HFFc6 (cell line): ENCODE data around the gene MRPL37. TPM values are rescaled to one million over a fixed set of nuclear protein-coding genes. Genes with fewer than 3 reads are reported as not detected.
A peak's percentile ranks its signal among the peaks of the same experiment; 100 is the strongest.

Source experiments
- DNase-seq: peaks from one replicate; pipeline ENCODE4 v3.0.0-alpha.2; 2018
- H3K27ac Mint-ChIP-seq: 2 replicates; pipeline ENCODE4 v1.8.0; 2020; ENCODE audit warnings: mild to moderate bottlenecking, mixed read lengths
- H3K27me3 Mint-ChIP-seq: 2 replicates; pipeline ENCODE4 v1.8.0; 2021; ENCODE audit warnings: mild to moderate bottlenecking, moderate library complexity, mixed read lengths; ENCODE audit not compliant: insufficient read depth
- H3K36me3 Mint-ChIP-seq: 2 replicates; pipeline ENCODE4 v1.8.0; 2021; ENCODE audit warnings: low read depth, mixed read lengths
- H3K4me1 Mint-ChIP-seq: 2 replicates; pipeline ENCODE4 v1.8.0; 2020; ENCODE audit warnings: low read depth, mixed read lengths
- H3K4me3 Mint-ChIP-seq: 2 replicates; pipeline ENCODE4 v1.8.0; 2020; ENCODE audit warnings: mild to moderate bottlenecking, moderate library complexity, mixed read lengths
- H3K9me3 Mint-ChIP-seq: 2 replicates; pipeline ENCODE4 v1.8.0; 2020; ENCODE audit warnings: mild to moderate bottlenecking, mixed read lengths
- total RNA-seq, 6 experiments: library from RNA; stranded (reverse); fragmentation: NEBNext Ultra II Directional; extraction: Animal tissue kit (Norgen Biotek cat#: 25700); gene quantifications; 2 replicates in 1 of 6; 3 replicates in 5 of 6; pipeline ENCODE4 v1.2.3, GENCODE V29; 2021
- TF ChIP-seq, protein P1 (sequence below): fragments of 200-600 bp; sonication (generic); IDR thresholded peaks from 2 replicates; pipeline ENCODE4 v1.5.0; 2021; ENCODE audit warnings: antibody characterized with exemption, mild to moderate bottlenecking

MRPL37 gene
- total RNA-seq, 6 experiments from 2014 or later = 119 to 135 (median 126) TPM

- H3K9me3 Mint-ChIP-seq = no peaks in the 10 kb centered on the region
- no peak for DNase-seq
- peak overlapping the region; percentile 90 for H3K27ac Mint-ChIP-seq
Measured at GRCh38 chr1:54221113-54221834, 21.3 kb downstream of the MRPL37 start.

GRCh38 chr1:54221867-54222484 is 22.0 kb downstream of the MRPL37 start:
- Mint-ChIP-seq H3K4me1 (peaks cover 35% of the 10 kb centered on the region), H3K4me3 (no peak overlapping the region), H3K9me3 (no peaks in the 10 kb centered on the region), H3K36me3 (peaks cover 15% of the 10 kb centered on the region; the same call in 1 of the 2 replicates), H3K27ac (peak overlapping the region; percentile 49), H3K27me3 (peaks cover 13% of the 10 kb centered on the region)
- TF ChIP-seq, protein P1, sequence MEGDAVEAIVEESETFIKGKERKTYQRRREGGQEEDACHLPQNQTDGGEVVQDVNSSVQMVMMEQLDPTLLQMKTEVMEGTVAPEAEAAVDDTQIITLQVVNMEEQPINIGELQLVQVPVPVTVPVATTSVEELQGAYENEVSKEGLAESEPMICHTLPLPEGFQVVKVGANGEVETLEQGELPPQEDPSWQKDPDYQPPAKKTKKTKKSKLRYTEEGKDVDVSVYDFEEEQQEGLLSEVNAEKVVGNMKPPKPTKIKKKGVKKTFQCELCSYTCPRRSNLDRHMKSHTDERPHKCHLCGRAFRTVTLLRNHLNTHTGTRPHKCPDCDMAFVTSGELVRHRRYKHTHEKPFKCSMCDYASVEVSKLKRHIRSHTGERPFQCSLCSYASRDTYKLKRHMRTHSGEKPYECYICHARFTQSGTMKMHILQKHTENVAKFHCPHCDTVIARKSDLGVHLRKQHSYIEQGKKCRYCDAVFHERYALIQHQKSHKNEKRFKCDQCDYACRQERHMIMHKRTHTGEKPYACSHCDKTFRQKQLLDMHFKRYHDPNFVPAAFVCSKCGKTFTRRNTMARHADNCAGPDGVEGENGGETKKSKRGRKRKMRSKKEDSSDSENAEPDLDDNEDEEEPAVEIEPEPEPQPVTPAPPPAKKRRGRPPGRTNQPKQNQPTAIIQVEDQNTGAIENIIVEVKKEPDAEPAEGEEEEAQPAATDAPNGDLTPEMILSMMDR = no peak
- DNase-seq = no peak

More at GRCh38 chr1:54221113-54221834, 21.3 kb downstream of the MRPL37 start:
- no peak overlapping the region for H3K4me3 Mint-ChIP-seq
- H3K4me1 Mint-ChIP-seq = peaks cover 35% of the 10 kb centered on the region
- TF ChIP-seq, protein P1 = no peak
- peaks cover 13% of the 10 kb centered on the region for H3K27me3 Mint-ChIP-seq
- H3K36me3 Mint-ChIP-seq = peaks cover 20% of the 10 kb centered on the region; the same call in 1 of the 2 replicates

DNA sequence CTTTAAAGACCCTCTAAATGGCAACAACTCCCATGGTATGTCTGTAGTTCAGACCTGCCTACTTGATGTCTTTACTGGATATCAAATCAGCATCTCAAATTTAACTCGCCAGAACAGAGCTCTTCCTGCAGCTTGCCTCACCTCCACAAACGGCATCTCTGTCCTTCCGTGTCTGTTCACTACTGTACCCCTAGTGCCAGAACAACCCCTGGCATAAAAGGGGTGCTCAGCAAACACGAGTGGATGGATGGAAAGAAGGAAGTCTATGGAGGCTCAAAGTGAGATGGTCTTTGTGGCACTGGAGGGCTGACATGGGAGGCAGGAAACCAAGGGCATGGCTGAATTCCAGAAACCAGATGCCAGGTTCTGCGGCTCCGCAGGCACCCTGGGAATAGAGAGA is 22.7 kb downstream of the MRPL37 start:
- no peaks in the 10 kb centered on the region for H3K9me3 Mint-ChIP-seq
- no peak overlapping the region for H3K4me3 Mint-ChIP-seq
- H3K27ac Mint-ChIP-seq = no peak overlapping the region
- H3K27me3 Mint-ChIP-seq = peaks cover 13% of the 10 kb centered on the region
- DNase-seq = no peak
- peaks cover 10% of the 10 kb centered on the region; the same call in 1 of the 2 replicates for H3K36me3 Mint-ChIP-seq
- H3K4me1 Mint-ChIP-seq = peaks cover 41% of the 10 kb centered on the region
- TF ChIP-seq, protein P1 = no peak

DNA sequence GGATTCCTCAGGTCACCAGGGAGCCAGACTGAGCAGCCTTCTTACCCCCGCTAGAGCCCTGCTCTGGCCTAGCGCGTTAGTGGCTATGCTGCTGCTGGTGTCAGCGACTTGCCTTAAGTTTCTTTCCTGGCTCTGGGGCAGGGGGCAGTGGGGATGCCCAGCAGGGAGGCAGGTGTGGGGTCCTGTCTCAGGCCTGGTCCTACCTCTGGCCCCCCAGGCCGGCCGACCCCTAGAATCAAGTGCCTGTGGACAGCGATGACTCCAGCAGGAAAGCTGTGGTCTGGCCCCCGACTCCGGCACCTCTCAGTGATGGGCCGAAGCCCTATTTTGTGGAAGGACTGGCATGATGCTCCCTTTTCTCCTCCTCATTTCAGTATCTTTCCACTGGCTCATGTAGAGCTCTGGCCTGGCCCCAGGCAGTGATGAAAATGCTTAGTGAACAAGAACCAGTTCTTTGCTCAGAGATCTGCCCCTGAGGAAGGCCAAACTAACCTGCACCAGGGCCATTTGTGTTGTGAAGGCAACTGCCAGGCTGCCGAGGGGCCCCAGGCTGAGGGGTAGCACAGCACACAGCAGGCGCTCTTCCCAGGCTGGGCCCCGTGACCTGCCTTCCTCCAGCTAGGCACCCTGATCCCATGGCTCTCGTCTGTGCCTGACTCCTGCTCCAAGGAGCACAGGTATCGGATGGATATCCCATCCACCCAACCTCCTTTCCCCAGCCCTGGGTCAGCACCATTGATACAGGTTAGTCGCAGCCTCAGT is 23.7 kb downstream of the MRPL37 start:
- H3K4me3 Mint-ChIP-seq = no peak overlapping the region
- no peak for DNase-seq
- no peak overlapping the region; the same call in 1 of the 2 replicates for H3K27ac Mint-ChIP-seq
- no peaks in the 10 kb centered on the region for H3K9me3 Mint-ChIP-seq
- peaks cover 13% of the 10 kb centered on the region for H3K27me3 Mint-ChIP-seq
- H3K36me3 Mint-ChIP-seq = peaks cover 6% of the 10 kb centered on the region; the same call in 1 of the 2 replicates
- H3K4me1 Mint-ChIP-seq = peaks cover 42% of the 10 kb centered on the region
- TF ChIP-seq, protein P1 = no peak

DNA sequence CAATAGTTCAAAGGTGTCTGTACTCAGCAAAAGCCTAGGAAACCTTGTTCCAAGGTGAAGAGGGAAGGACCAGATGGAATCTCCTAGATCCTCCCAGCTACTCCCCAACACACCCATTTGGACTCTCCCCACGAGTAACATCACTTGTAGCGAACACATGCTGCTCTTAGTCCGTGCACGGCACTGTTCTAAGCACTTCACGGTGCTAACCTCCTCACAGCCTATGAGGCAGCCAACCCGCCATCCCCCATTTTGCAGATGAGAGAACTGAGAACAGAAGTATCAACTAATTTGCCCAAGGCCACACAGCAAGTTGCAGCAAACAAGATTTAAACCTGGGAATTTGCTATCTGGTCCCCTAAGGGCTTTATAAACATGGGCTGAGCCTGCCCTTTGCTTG is 24.3 kb downstream of the MRPL37 start:
- H3K36me3 Mint-ChIP-seq = 0 out of 2 replicates have a peak, but pooled peaks cover 4% of the 10 kb centered on the region
- no peak overlapping the region; the same call in 1 of the 2 replicates for H3K27ac Mint-ChIP-seq
- TF ChIP-seq, protein P1 = no peak
- H3K4me1 Mint-ChIP-seq = peaks cover 40% of the 10 kb centered on the region
- no peak overlapping the region for H3K4me3 Mint-ChIP-seq
- H3K9me3 Mint-ChIP-seq = no peaks in the 10 kb centered on the region
- no peak for DNase-seq
- peaks cover 13% of the 10 kb centered on the region for H3K27me3 Mint-ChIP-seq
